Gastrocnemius medialis (tissue), 4 donors: ENCODE data around the gene VIT.

ENCODE experiments used
- POLR2A ChIP-seq, 2 donors: fragments of 450-650 bp; IDR thresholded peaks; one replicate each; pipeline ENCODE4 v1.6.1; 2017; ENCODE audit warnings: antibody characterized with exemption in 2 of 2, mild to moderate bottlenecking in 2 of 2, moderate library complexity in 2 of 2
- TF ChIP-seq, protein P1 (sequence below), 5 experiments: fragments of 450-650 bp in 3 of 5; fragments of 200-600 bp in 2 of 5; sonication (generic) in 2 of 5; IDR thresholded peaks in 4 of 5; conservative IDR thresholded peaks in 1 of 5; 1 replicate in 4 of 5; 2 replicates in 1 of 5; pipeline ENCODE4 v1.5.1; 2016 to 2019; ENCODE audit warnings: antibody characterized with exemption in 5 of 5, mild to moderate bottlenecking in 3 of 5, moderate library complexity in 3 of 5

DNA sequence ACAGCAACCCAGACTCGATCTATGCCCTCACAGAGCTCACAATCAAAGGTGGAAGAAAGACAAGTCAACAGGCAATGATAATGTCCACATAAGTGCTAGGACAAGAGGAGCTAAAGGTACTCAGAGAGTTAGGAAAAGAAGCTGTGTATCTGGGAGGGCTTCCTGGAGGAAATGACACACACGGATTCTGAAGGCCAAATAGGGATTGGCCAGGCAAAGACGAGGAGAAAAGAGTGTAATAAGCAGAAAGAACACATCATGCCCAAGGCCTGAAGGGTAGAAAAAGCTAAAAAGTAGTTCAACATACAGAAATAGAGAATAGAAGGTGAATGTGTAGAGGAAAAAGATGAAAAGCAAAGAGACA is 36.1 kb downstream of the VIT start:
- TF ChIP-seq, protein P1, sequence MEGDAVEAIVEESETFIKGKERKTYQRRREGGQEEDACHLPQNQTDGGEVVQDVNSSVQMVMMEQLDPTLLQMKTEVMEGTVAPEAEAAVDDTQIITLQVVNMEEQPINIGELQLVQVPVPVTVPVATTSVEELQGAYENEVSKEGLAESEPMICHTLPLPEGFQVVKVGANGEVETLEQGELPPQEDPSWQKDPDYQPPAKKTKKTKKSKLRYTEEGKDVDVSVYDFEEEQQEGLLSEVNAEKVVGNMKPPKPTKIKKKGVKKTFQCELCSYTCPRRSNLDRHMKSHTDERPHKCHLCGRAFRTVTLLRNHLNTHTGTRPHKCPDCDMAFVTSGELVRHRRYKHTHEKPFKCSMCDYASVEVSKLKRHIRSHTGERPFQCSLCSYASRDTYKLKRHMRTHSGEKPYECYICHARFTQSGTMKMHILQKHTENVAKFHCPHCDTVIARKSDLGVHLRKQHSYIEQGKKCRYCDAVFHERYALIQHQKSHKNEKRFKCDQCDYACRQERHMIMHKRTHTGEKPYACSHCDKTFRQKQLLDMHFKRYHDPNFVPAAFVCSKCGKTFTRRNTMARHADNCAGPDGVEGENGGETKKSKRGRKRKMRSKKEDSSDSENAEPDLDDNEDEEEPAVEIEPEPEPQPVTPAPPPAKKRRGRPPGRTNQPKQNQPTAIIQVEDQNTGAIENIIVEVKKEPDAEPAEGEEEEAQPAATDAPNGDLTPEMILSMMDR (IDR thresholded peaks at IDR 0.05 in 4 of 5, conservative IDR thresholded peaks at IDR 0.05 in 1 of 5), result no peak
- no peak for TF ChIP-seq POLR2A (IDR thresholded peaks at IDR 0.05)
